T-helper 22 cell (primary cell): ENCODE data around the gene TOB2.
A peak's percentile ranks its signal among the peaks of the same experiment; 100 is the strongest.

Source experiments
- DNase-seq: peaks from one replicate; pipeline ENCODE4 v3.0.0-alpha.2; 2020; ENCODE audit warnings: low read depth

Gene TOB2

GRCh38 chr22:41446639-41447434 is at the start of gene TOB2:
Gene TOB2 (minus strand): TSS chr22:41446801. CDS start chr22:41437345, 9,456 bp downstream.
- DNase-seq, result peak; percentile 88

GRCh38 chr22:41491374-41492100 is 44.9 kb upstream of the TOB2 start:
- no peak for DNase-seq

GRCh38 chr22:41488596-41489385 is 42.2 kb upstream of the TOB2 start:
- no peak for DNase-seq

- DNase-seq, result no peak
Measured at GRCh38 chr22:41488076-41488475, 41.5 kb upstream of the TOB2 start.

GRCh38 chr22:41487037-41487935 is 40.7 kb upstream of the TOB2 start:
- no peak for DNase-seq

GRCh38 chr22:41485033-41485432 is 38.4 kb upstream of the TOB2 start:
- no peak for DNase-seq

GRCh38 chr22:41482319-41482935 is 35.8 kb upstream of the TOB2 start:
- DNase-seq, result no peak

- no peak for DNase-seq
Measured at GRCh38 chr22:41481925-41482318, 35.3 kb upstream of the TOB2 start.

GRCh38 chr22:41481131-41481830 is 34.7 kb upstream of the TOB2 start:
- DNase-seq, result no peak

- DNase-seq, result no peak
Measured at GRCh38 chr22:41480397-41480735, 33.8 kb upstream of the TOB2 start.

- no peak for DNase-seq
Measured at GRCh38 chr22:41479671-41480396, 33.2 kb upstream of the TOB2 start.

- DNase-seq, result no peak
Measured at GRCh38 chr22:41478891-41479521, 32.4 kb upstream of the TOB2 start.

GRCh38 chr22:41478473-41478872 is 31.9 kb upstream of the TOB2 start:
- no peak for DNase-seq

- DNase-seq, result no peak
Measured at GRCh38 chr22:41474872-41475451, 28.4 kb upstream of the TOB2 start.

GRCh38 chr22:41471568-41471967 is 25.0 kb upstream of the TOB2 start:
- DNase-seq, result no peak

GRCh38 chr22:41470886-41471285 is 24.3 kb upstream of the TOB2 start:
- no peak for DNase-seq

- DNase-seq, result no peak
Measured at GRCh38 chr22:41469218-41469851, 22.7 kb upstream of the TOB2 start.

GRCh38 chr22:41468381-41469217 is 22.0 kb upstream of the TOB2 start, which contains the start of the genes ACO2 and PHF5A:
Gene ACO2 (plus strand): TSS chr22:41469117. CDS start chr22:41469147, 30 bp downstream.
Gene PHF5A (minus strand): TSS chr22:41468692. CDS start chr22:41468653, 39 bp downstream.
- peak; percentile 95 for DNase-seq
